ENCODE data around the gene ASL. TPM values are rescaled to one million over a fixed set of nuclear protein-coding genes. Genes with fewer than 3 reads are reported as not detected.
"Not testable (repeated sequence)": the region's sequence is repeated elsewhere in the genome, so short reads cannot be mapped to it uniquely, and the experiment has no call there.

ASL gene
- total and polyA plus RNA-seq, 4 donors: 60.3 to 272 (median 252) TPM

- H3K4me1 ChIP-seq (ENCODE audit: control insufficient read depth in 4 of 4, insufficient read depth in 4 of 4, low read length in 3 of 4): peaks cover 7 to 26% (median 17%) of the 10 kb centered on the region in 4 donors
- peak within 1 kb of the TSS; percentile 97 to 99 for H3K27ac ChIP-seq (ENCODE audit: low read depth in 1 of 2, low read length in 2 of 2)
- peak; percentile 81 for DNase-seq (ENCODE audit: low spot score)
- no peaks in the 10 kb centered on the region for H3K27me3 ChIP-seq (ENCODE audit: control insufficient read depth in 4 of 4, insufficient read depth in 4 of 4, low read length in 3 of 4)
- no peak for TF ChIP-seq FOXA2 (IDR thresholded peaks at IDR 0.05)
- peak; percentile 42 for TF ChIP-seq TAF1 (conservative IDR thresholded peaks at IDR 0.05)
- peak; percentile 11 to 66 for TF ChIP-seq GABPA (IDR thresholded peaks at IDR 0.05 in 1 of 2, conservative IDR thresholded peaks at IDR 0.05 in 1 of 2)
- peak; percentile 46 to 53 for TF ChIP-seq RAD21 (IDR thresholded peaks at IDR 0.05)
- peak; percentile 51 for TF ChIP-seq YY1 (IDR thresholded peaks at IDR 0.05)
- TF ChIP-seq CTCF (IDR thresholded peaks at IDR 0.05; ENCODE audit: low read depth, low read length, missing input control): peak; percentile 23
- TF ChIP-seq HNF4G (IDR thresholded peaks at IDR 0.05): no peak
- TF ChIP-seq EGR1 (IDR thresholded peaks at IDR 0.05; ENCODE audit: low read depth in 2 of 2): peak; percentile 94 to 95
- TF ChIP-seq REST (IDR thresholded peaks at IDR 0.05): peak; percentile 38
- no peak for TF ChIP-seq ATF3 (IDR thresholded peaks at IDR 0.05)
- TF ChIP-seq FOXA1 (IDR thresholded peaks at IDR 0.05): no peak
- peak; percentile 63 for TF ChIP-seq NR2F2 (IDR thresholded peaks at IDR 0.05)
- TF ChIP-seq ZBTB33 (IDR thresholded peaks at IDR 0.05): no peak
- TF ChIP-seq SP1 (IDR thresholded peaks at IDR 0.05): peak; percentile 48
- TF ChIP-seq HNF4A (conservative IDR thresholded peaks at IDR 0.05): peak; percentile 35 to 45
- peak; percentile 65 for TF ChIP-seq MAX (IDR thresholded peaks at IDR 0.05)
- TF ChIP-seq RXRA (IDR thresholded peaks at IDR 0.05): peak; percentile 29 to 63
- no peak for TF ChIP-seq JUND (IDR thresholded peaks at IDR 0.05)
- under 1% methylated on average over 67 of the region's 67 CpGs for WGBS
- peak within 1 kb of the TSS; percentile 90 to 96 for H3K9ac ChIP-seq (ENCODE audit: low read depth in 1 of 2, low read length in 2 of 2)
- H3K4me3 ChIP-seq (ENCODE audit: low read depth in 1 of 3, low read length in 3 of 3): peak within 1 kb of the TSS; percentile 50 to 89 (median 67)
- peaks cover 0 to 2% (median under 1%) of the 10 kb centered on the region in 4 donors for H3K36me3 ChIP-seq (ENCODE audit: control insufficient read depth in 4 of 4, insufficient read depth in 3 of 4, low read depth in 1 of 4, low read length in 3 of 4)
- no peaks in the 10 kb centered on the region for H3K9me3 ChIP-seq (ENCODE audit: control insufficient read depth in 4 of 4, low read length in 3 of 4)
Measured at GRCh38 chr7:66114743-66115649, 39.4 kb downstream of the ASL start, which contains the start of gene CRCP. Gene CRCP, plus strand, starts transcription at chr7:66114847. Its CDS starts 116 bp downstream, at chr7:66114963.

- not testable (repeated sequence) for DNase-seq (ENCODE audit: low spot score); H3K27ac ChIP-seq (ENCODE audit: low read depth in 1 of 2, low read length in 2 of 2); H3K9ac ChIP-seq (ENCODE audit: low read depth in 1 of 2, low read length in 2 of 2); H3K4me3 ChIP-seq (ENCODE audit: low read depth in 1 of 3, low read length in 3 of 3); H3K27me3 ChIP-seq (ENCODE audit: control insufficient read depth in 4 of 4, insufficient read depth in 4 of 4, low read length in 3 of 4); H3K36me3 ChIP-seq (ENCODE audit: control insufficient read depth in 4 of 4, insufficient read depth in 3 of 4, low read depth in 1 of 4, low read length in 3 of 4); H3K9me3 ChIP-seq (ENCODE audit: control insufficient read depth in 4 of 4, low read length in 3 of 4)
- H3K4me1 ChIP-seq (ENCODE audit: control insufficient read depth in 4 of 4, insufficient read depth in 4 of 4, low read length in 3 of 4): peaks cover 7 to 26% (median 18%) of the 10 kb centered on the region in 4 donors
- WGBS: 95% methylated on average over 12 of the region's 12 CpGs
Measured at GRCh38 chr7:66116680-66117420, 41.2 kb downstream of the ASL start.
